ENCODE measurements around the gene CCDC159.

GRCh38 chr19:11337080-11337479 is 9.2 kb upstream of the CCDC159 start:
- TF ChIP-seq CTCF (IDR thresholded peaks at IDR 0.05): no peak
- no peak for TF ChIP-seq POLR2AphosphoS5 (IDR thresholded peaks at IDR 0.05)
- no peak for TF ChIP-seq POLR2A (IDR thresholded peaks at IDR 0.05)
